Common myeloid progenitor, CD34-positive (primary cell): ENCODE measurements around the gene SSB. TPM values are rescaled to one million over a fixed set of nuclear protein-coding genes. Genes with fewer than 3 reads are reported as not detected.

Source experiments
- CTCF ChIA-PET: fragments of 350-600 bp; sonication (Branson Sonifier 250); formaldehyde crosslinking; loops from one replicate; lab custom pipeline; 2021; ENCODE audit warnings: antibody characterized with exemption; lab: Charles Lee
- POLR2A ChIA-PET: fragments of 350-600 bp; sonication (Branson Sonifier 250); formaldehyde crosslinking; loops from one replicate; lab custom pipeline; 2021; ENCODE audit warnings: antibody characterized with exemption; lab: Charles Lee
- DNase-seq, 3 donors: peaks; one replicate each; pipeline versions ENCODE4 v3.0.0 to v3.0.0-alpha.2; 2013
- H3K27ac ChIP-seq, 2 experiments: 1 replicate in 1 of 2; 2 replicates in 1 of 2; pipeline ENCODE4 v1.7.0; 2013; ENCODE audit warnings: inconsistent platforms in 2 of 2, low read length in 2 of 2, mild to moderate bottlenecking in 2 of 2, low read depth in 1 of 2, moderate library complexity in 1 of 2; ENCODE audit not compliant: severe bottlenecking in 2 of 2, insufficient read depth in 1 of 2, poor library complexity in 1 of 2
- H3K27me3 ChIP-seq, 5 experiments: replicated peaks in 2 of 5; 1 replicate in 3 of 5; 2 replicates in 2 of 5; pipeline versions ENCODE4 v1.6.1 to v1.7.0; 2013; ENCODE audit warnings: low read length in 4 of 5, mild to moderate bottlenecking in 2 of 5, moderate library complexity in 2 of 5, inconsistent platforms in 1 of 5; ENCODE audit not compliant: insufficient read depth in 5 of 5, control insufficient read depth in 4 of 5
- H3K36me3 ChIP-seq, 4 experiments: 1 replicate in 2 of 4; 2 replicates in 2 of 4; pipeline versions ENCODE4 v1.6.1 to v1.7.0; 2013; ENCODE audit warnings: low read length in 3 of 4, control low read depth in 1 of 4, mild to moderate bottlenecking in 1 of 4; ENCODE audit not compliant: control insufficient read depth in 4 of 4, insufficient read depth in 4 of 4
- H3K4me1 ChIP-seq, 4 experiments: 1 replicate in 3 of 4; 2 replicates in 1 of 4; pipeline versions ENCODE4 v1.6.1 to v1.7.1; 2013; ENCODE audit warnings: low read length in 3 of 4, mild to moderate bottlenecking in 3 of 4, control low read depth in 1 of 4, inconsistent platforms in 1 of 4, moderate library complexity in 1 of 4; ENCODE audit not compliant: control insufficient read depth in 4 of 4, insufficient read depth in 4 of 4; ENCODE audit errors: control extremely low read depth in 1 of 4
- H3K4me3 ChIP-seq, 7 experiments: 1 replicate in 4 of 7; 2 replicates in 3 of 7; pipeline versions ENCODE4 v1.5.1 to v1.7.0; 2013; ENCODE audit warnings: mild to moderate bottlenecking in 7 of 7, low read length in 6 of 7, moderate library complexity in 6 of 7, inconsistent platforms in 2 of 7, low read depth in 2 of 7, control low read depth in 1 of 7; ENCODE audit not compliant: insufficient read depth in 4 of 7, control insufficient read depth in 1 of 7; ENCODE audit errors: extremely low read depth in 1 of 7
- H3K9me3 ChIP-seq, 5 experiments: 1 replicate in 4 of 5; 2 replicates in 1 of 5; pipeline versions ENCODE4 v1.6.1 to v1.7.1; 2013; ENCODE audit warnings: low read length in 4 of 5, mild to moderate bottlenecking in 2 of 5, inconsistent platforms in 1 of 5, low read depth in 1 of 5, moderate library complexity in 1 of 5; ENCODE audit not compliant: control insufficient read depth in 4 of 5, insufficient read depth in 2 of 5; ENCODE audit errors: control extremely low read depth in 1 of 5
- WGBS: methylation state at CpG from one replicate; pipeline ENCODE4 v1.1.5; 2013; ENCODE audit not compliant: insufficient coverage; 5-methylcytosine and 5-hydroxymethylcytosine counted together
- polyA plus RNA-seq: library from polyadenylated mRNA; unstranded; fragments of 120-200 nt; gene quantifications from one replicate; pipeline ENCODE4 v1.2.1, GENCODE V29; 2013

Gene SSB
- polyA plus RNA-seq: 208 TPM

DNA sequence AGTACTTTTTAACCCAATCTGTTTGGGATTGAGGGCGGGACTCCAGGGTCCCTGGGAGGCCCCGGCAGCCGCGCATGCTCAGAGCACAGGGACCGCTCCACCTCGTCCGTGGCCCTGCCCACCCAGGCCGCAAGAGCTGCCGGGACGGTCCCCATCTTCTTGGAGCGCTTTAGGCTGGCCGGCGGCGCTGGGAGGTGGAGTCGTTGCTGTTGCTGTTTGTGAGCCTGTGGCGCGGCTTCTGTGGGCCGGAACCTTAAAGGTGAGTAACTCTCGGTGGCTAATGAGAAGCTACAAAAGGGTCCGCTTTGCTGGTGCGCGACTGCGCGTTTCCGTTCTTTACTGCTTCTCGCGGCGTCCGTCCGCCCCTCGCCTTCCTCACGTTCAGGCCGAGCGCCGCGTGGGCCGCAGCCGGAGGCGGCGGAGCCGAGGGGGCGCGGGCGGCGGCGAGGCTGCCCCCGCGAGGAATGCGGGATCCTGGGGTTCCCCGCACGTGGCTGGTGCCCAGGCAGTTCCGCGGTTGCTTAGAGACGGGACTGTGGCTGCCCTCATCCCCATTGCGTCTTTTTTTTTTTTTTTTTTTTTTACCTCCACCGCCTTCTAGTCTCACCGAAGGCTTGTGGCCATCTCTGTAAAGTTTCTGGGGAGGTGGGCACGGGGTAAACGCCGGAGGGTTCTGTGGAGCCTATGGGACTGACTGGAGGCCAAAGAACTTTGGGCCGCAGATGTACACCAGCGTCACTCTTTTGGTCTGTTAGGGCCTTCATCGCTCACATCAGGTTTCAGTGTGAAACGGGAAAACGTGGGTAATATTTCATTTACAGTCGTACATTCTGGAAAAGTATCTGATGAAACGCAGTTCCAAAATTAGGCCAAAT, at the start of gene SSB:
Gene SSB (plus strand): TSS at position 154 of the 875 bp plus-strand sequence. CDS start 2,090 bp downstream, outside the sequence.
- peaks cover 5 to 13% (median 10%) of the 10 kb centered on the region in 4 experiments for H3K36me3 ChIP-seq
- under 1% methylated on average over 65 of the region's 67 CpGs for WGBS
- no peaks in the 10 kb centered on the region for H3K9me3 ChIP-seq
- no peaks in the 10 kb centered on the region for H3K27me3 ChIP-seq
- H3K4me1 ChIP-seq: peaks cover 6 to 20% (median 11%) of the 10 kb centered on the region in 4 experiments
- DNase-seq: peak; percentile 92 to 94 (median 94)
- H3K27ac ChIP-seq: peak within 1 kb of the TSS; percentile 86 to 93
- peak within 1 kb of the TSS; percentile 86 to 98 (median 90) for H3K4me3 ChIP-seq
- CTCF ChIA-PET: no interaction called here
- POLR2A ChIA-PET: interaction anchor here (0.7 kb wide), 1 partner anchor 87 kb away, joined by 4 read pairs; no protein-coding TSS in a partner anchor

GRCh38 chr2:169752752-169753151, 45.9 kb upstream of the SSB start:
- DNase-seq: no peak
- H3K4me3 ChIP-seq: no peak overlapping the region
- no peaks in the 10 kb centered on the region for H3K4me1 ChIP-seq
- H3K9me3 ChIP-seq: no peaks in the 10 kb centered on the region
- peaks cover 5 to 30% (median 18%) of the 10 kb centered on the region in 4 experiments for H3K36me3 ChIP-seq
- 100% methylated on average over 1 of the region's 3 CpGs for WGBS
- H3K27me3 ChIP-seq: no peaks in the 10 kb centered on the region
- POLR2A ChIA-PET: interaction anchor here (0.7 kb wide), 1 partner anchor 12 kb away, joined by 3 read pairs; no protein-coding TSS in a partner anchor
- no peak overlapping the region for H3K27ac ChIP-seq
- CTCF ChIA-PET: no interaction called here

DNA sequence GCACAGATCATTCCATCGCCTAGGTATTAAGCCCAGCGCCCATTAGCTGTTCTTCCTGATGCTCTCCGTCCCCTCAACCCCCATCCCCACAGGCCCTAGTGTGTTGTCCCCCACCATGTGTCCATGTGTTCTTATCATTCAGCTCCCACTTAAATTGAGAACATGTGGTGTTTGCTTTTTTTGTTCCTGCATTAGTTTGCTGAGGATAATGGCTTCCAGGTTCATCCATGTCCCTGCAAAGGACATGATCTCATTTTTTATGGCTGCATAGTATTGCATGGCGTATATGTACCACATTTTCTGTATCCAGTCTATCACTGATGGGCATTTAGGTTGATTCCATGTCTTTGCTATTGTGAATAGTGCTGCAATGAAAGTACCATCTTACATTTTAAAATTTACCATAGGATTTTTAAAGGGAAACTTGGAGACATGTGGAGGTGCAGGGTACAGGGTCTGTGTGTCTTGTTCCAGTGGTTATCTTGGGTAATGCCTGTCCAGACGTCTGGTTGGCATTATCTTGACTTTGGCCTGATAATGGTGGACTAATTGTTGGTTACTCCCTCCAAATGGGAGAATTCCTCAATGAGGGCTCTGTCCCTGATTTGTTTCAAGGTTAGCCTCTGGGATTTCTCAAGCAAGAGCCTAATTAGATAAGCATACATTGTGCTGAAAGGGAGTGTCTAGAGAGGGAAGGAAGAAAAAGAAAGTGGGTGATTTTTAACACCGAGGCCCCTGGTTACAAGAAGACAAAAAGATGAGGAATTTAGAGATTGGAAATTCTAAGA, 43.4 kb upstream of the SSB start:
- no peak for DNase-seq

DNA sequence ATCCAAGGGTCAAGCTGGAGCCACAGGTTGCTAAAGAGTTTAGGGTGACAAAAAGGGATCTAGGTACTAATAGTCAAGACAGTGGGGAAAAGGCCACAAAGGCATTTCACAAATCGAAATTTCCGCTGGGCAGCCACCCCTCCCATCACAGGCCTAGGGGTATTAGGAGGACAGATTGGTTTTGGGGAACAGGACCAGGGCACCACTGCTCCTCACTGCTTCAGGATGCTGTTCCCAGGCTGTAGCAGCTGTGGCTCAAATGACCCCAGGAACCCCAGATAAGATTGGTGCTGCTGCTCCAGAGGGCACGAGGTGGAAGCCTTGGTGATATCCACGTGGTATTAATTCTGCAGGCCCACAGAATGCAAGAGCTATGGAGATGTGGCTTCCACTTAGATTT, 42.3 kb upstream of the SSB start:
- Histone ChIP-seq H3K4me3 (no peak overlapping the region), H3K9me3 (no peaks in the 10 kb centered on the region), H3K36me3 (peaks cover 0 to 8% (median 2%) of the 10 kb centered on the region in 4 experiments), H3K27me3 (no peaks in the 10 kb centered on the region), H3K27ac (no peak overlapping the region), H3K4me1 (no peaks in the 10 kb centered on the region)
- no peak for DNase-seq
- WGBS: 94% methylated on average over 4 of the region's 4 CpGs
- POLR2A ChIA-PET: no interaction called here
- CTCF ChIA-PET: no interaction called here

More for the DNA sequence above, 43.4 kb upstream of the SSB start:
- ChIA-PET CTCF (interaction anchor here (1.2 to 1.5 kb wide), 3 partner anchors 11 to 14 kb away, joined by 3 to 6 read pairs (median 4); no protein-coding TSS in a partner anchor), POLR2A (no interaction called here)
- Histone ChIP-seq H3K4me1 (no peaks in the 10 kb centered on the region), H3K4me3 (no peak overlapping the region), H3K27ac (no peak overlapping the region), H3K36me3 (peaks cover 0 to 11% (median 3%) of the 10 kb centered on the region in 4 experiments), H3K27me3 (no peaks in the 10 kb centered on the region), H3K9me3 (no peaks in the 10 kb centered on the region)
- WGBS: 76% methylated on average over 5 of the region's 6 CpGs

- no peaks in the 10 kb centered on the region for H3K4me1 ChIP-seq
- WGBS: 100% methylated on average over 1 of the region's 3 CpGs
Observed at GRCh38 chr2:169757356-169757755, 41.3 kb upstream of the SSB start.

DNA sequence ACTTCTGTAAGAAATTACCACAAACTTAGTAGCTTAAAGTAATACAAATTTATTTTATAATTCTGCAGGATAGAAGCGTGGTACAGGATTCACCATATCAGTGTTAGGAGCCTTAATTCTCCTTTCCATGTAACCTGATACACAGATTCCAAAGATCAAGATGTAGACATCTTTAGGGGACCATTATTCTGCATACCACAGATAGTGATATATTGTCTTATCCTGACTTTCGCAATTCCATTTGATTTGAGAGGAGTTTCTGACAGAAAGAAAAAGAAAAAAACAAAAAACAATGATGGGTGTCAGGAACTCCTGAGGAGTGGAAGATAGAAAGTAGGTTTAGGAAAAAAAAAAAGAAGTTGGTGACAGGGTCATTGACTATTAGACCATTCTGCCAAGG, 40.9 kb upstream of the SSB start:
- Histone ChIP-seq H3K4me1 (no peaks in the 10 kb centered on the region), H3K36me3 (peaks cover 0 to 3% (median 2%) of the 10 kb centered on the region in 4 experiments), H3K27ac (no peak overlapping the region), H3K27me3 (no peaks in the 10 kb centered on the region), H3K4me3 (no peak overlapping the region), H3K9me3 (no peaks in the 10 kb centered on the region)
- ChIA-PET POLR2A (no interaction called here), CTCF (no interaction called here)
- DNase-seq: no peak
- WGBS: 100% methylated on average over 1 of the region's 2 CpGs

More at GRCh38 chr2:169757356-169757755, 41.3 kb upstream of the SSB start:
- no peak overlapping the region for H3K27ac ChIP-seq
- ChIA-PET CTCF (no interaction called here), POLR2A (no interaction called here)
- H3K4me3 ChIP-seq: no peak overlapping the region
- H3K9me3 ChIP-seq: no peaks in the 10 kb centered on the region
- H3K36me3 ChIP-seq: peaks cover 0 to 3% (median 2%) of the 10 kb centered on the region in 4 experiments
- DNase-seq: no peak
- no peaks in the 10 kb centered on the region for H3K27me3 ChIP-seq
